ENCODE data around the gene STARD13. TPM values are rescaled to one million over a fixed set of nuclear protein-coding genes. Genes with fewer than 3 reads are reported as not detected.

STARD13 gene
- total and polyA plus RNA-seq, 2 donors from 2014 or later = 5.1 to 37.2 TPM

DNA sequence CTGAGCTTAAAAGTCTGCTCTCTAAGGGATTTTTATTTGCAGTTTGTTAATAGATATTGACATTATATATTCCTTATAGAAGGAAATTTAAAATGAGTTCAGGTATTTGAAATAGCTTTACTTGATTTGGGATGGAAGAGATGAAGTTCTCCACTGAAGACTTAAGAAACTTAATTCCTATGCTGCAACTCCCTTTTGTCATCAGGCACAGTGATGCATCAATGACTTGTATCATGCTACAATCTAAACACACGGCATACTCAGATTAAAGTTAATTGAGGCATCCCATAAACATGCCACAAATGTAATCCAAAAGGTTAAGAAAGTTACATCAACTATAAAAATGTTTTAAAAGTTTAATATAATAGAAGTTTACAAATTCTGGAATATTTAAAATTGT, 109.0 kb downstream of the STARD13 start:
- no peak overlapping the region for H3K9ac ChIP-seq (ENCODE audit: low read length in 3 of 3)
- no peak overlapping the region for H3K27ac ChIP-seq (ENCODE audit: low read depth in 2 of 2, low read length in 2 of 2)
- H3K4me3 ChIP-seq (ENCODE audit: low read length in 3 of 3) = no peak overlapping the region
- H3K27me3 ChIP-seq (ENCODE audit: control insufficient read depth, insufficient read depth, low read length) = no peaks in the 10 kb centered on the region
- FAIRE-seq (no peak), DNase-seq (no peak)
- peaks cover 10 to 16% (median 14%) of the 10 kb centered on the region in 3 donors for H3K4me1 ChIP-seq (ENCODE audit: control insufficient read depth in 2 of 3, insufficient read depth in 2 of 3, low read depth in 1 of 3, low read length in 3 of 3)
- no peaks in the 10 kb centered on the region for H3K9me3 ChIP-seq (ENCODE audit: control insufficient read depth in 2 of 3, insufficient read depth in 1 of 3, low read length in 3 of 3)
- peaks cover 0 to 2% (median 0%) of the 10 kb centered on the region in 3 donors for H3K36me3 ChIP-seq (ENCODE audit: control insufficient read depth in 2 of 3, insufficient read depth in 3 of 3, low read length in 3 of 3)
- intact Hi-C loops (cut with DNase I) = no loop called here
- TF ChIP-seq, protein P1, sequence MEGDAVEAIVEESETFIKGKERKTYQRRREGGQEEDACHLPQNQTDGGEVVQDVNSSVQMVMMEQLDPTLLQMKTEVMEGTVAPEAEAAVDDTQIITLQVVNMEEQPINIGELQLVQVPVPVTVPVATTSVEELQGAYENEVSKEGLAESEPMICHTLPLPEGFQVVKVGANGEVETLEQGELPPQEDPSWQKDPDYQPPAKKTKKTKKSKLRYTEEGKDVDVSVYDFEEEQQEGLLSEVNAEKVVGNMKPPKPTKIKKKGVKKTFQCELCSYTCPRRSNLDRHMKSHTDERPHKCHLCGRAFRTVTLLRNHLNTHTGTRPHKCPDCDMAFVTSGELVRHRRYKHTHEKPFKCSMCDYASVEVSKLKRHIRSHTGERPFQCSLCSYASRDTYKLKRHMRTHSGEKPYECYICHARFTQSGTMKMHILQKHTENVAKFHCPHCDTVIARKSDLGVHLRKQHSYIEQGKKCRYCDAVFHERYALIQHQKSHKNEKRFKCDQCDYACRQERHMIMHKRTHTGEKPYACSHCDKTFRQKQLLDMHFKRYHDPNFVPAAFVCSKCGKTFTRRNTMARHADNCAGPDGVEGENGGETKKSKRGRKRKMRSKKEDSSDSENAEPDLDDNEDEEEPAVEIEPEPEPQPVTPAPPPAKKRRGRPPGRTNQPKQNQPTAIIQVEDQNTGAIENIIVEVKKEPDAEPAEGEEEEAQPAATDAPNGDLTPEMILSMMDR (IDR thresholded peaks at IDR 0.05; ENCODE audit: borderline replicate concordance, extremely low read depth, insufficient read depth) = no peak

DNA sequence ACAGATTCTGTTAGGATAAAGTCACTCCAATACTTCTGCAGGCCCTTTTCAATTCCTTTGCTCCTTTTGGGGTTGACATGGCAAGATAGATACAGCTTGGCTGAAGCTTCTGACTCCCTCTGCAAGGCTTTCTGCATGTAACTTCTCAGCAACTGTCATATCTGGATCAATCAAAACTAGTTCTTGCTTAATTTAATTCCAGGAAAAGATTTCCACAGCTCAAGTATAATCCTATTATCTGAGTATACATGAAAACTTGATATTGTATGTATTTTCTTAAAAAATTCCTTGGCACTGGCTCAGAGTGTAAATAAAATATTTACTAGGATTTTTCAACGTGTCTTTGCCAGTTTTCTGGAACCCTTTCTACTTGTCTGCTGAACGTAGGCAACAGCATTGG, 109.6 kb downstream of the STARD13 start:
- Histone ChIP-seq H3K27ac (ENCODE audit: low read depth in 2 of 2, low read length in 2 of 2) (no peak overlapping the region), H3K9me3 (ENCODE audit: control insufficient read depth in 2 of 3, insufficient read depth in 1 of 3, low read length in 3 of 3) (no peaks in the 10 kb centered on the region), H3K9ac (ENCODE audit: low read length in 3 of 3) (no peak overlapping the region), H3K4me1 (ENCODE audit: control insufficient read depth in 2 of 3, insufficient read depth in 2 of 3, low read depth in 1 of 3, low read length in 3 of 3) (peaks cover 10 to 16% (median 11%) of the 10 kb centered on the region in 3 donors), H3K36me3 (ENCODE audit: control insufficient read depth in 2 of 3, insufficient read depth in 3 of 3, low read length in 3 of 3) (peaks cover 0 to 2% (median 0%) of the 10 kb centered on the region in 3 donors), H3K27me3 (ENCODE audit: control insufficient read depth, insufficient read depth, low read length) (no peaks in the 10 kb centered on the region), H3K4me3 (ENCODE audit: low read length in 3 of 3) (no peak overlapping the region)
- intact Hi-C loops (cut with DNase I) = no loop called here
- no peak for DNase-seq
- TF ChIP-seq, protein P1 (IDR thresholded peaks at IDR 0.05; ENCODE audit: borderline replicate concordance, extremely low read depth, insufficient read depth) = no peak
- FAIRE-seq = no peak

GRCh38 chr13:33174931-33175330, 110.6 kb downstream of the STARD13 start:
- Histone ChIP-seq H3K9me3 (ENCODE audit: control insufficient read depth in 2 of 3, insufficient read depth in 1 of 3, low read length in 3 of 3) (no peaks in the 10 kb centered on the region), H3K4me3 (ENCODE audit: low read length in 3 of 3) (no peak overlapping the region), H3K27me3 (ENCODE audit: control insufficient read depth, insufficient read depth, low read length) (no peaks in the 10 kb centered on the region), H3K36me3 (ENCODE audit: control insufficient read depth in 2 of 3, insufficient read depth in 3 of 3, low read length in 3 of 3) (peaks cover 0 to 2% (median 0%) of the 10 kb centered on the region in 3 donors), H3K9ac (ENCODE audit: low read length in 3 of 3) (no peak overlapping the region), H3K27ac (ENCODE audit: low read depth in 2 of 2, low read length in 2 of 2) (no peak overlapping the region), H3K4me1 (ENCODE audit: control insufficient read depth in 2 of 3, insufficient read depth in 2 of 3, low read depth in 1 of 3, low read length in 3 of 3) (peaks cover 5 to 13% (median 9%) of the 10 kb centered on the region in 3 donors)
- FAIRE-seq = no peak
- intact Hi-C loops (cut with DNase I) = no loop called here
- TF ChIP-seq, protein P1 (IDR thresholded peaks at IDR 0.05; ENCODE audit: borderline replicate concordance, extremely low read depth, insufficient read depth) = no peak
- no peak for DNase-seq

- intact Hi-C loops (cut with DNase I) = no loop called here
- FAIRE-seq (no peak), DNase-seq (no peak)
- H3K4me1 ChIP-seq (ENCODE audit: control insufficient read depth in 2 of 3, insufficient read depth in 2 of 3, low read depth in 1 of 3, low read length in 3 of 3) = peaks cover 4 to 9% (median 4%) of the 10 kb centered on the region in 3 donors
- TF ChIP-seq, protein P1 (IDR thresholded peaks at IDR 0.05; ENCODE audit: borderline replicate concordance, extremely low read depth, insufficient read depth) = no peak
- no peak overlapping the region for H3K27ac ChIP-seq (ENCODE audit: low read depth in 2 of 2, low read length in 2 of 2)
- H3K9me3 ChIP-seq (ENCODE audit: control insufficient read depth in 2 of 3, insufficient read depth in 1 of 3, low read length in 3 of 3) = no peaks in the 10 kb centered on the region
- H3K9ac ChIP-seq (ENCODE audit: low read length in 3 of 3) = no peak overlapping the region
- H3K36me3 ChIP-seq (ENCODE audit: control insufficient read depth in 2 of 3, insufficient read depth in 3 of 3, low read length in 3 of 3) = peaks cover 0 to 2% (median 0%) of the 10 kb centered on the region in 3 donors
- no peak overlapping the region for H3K4me3 ChIP-seq (ENCODE audit: low read length in 3 of 3)
- no peaks in the 10 kb centered on the region for H3K27me3 ChIP-seq (ENCODE audit: control insufficient read depth, insufficient read depth, low read length)
Observed at GRCh38 chr13:33174491-33174890, 111.1 kb downstream of the STARD13 start.
